Motor neuron (in vitro differentiated cells): ENCODE results near the gene TMEM150B. TPM values are rescaled to one million over a fixed set of nuclear protein-coding genes. Genes with fewer than 3 reads are reported as not detected.
"Not testable (repeated sequence)": the region's sequence is repeated elsewhere in the genome, so short reads cannot be mapped to it uniquely, and the experiment has no call there.

Source experiments
- ATAC-seq, 8 experiments: fragments of 200-7000 bp; cut with Tn5 transposase; replicated peaks in 6 of 8; 2 replicates each; pipeline ENCODE4 v1.8.0; 2021; ENCODE audit warnings: mild to moderate bottlenecking in 8 of 8, moderate library complexity in 8 of 8
- H3K27ac ChIP-seq, 2 donors: fragments of 250-450 bp; sonication (Bioruptor Pico); 2 replicates each; pipeline ENCODE4 v1.9.0; 2021; ENCODE audit warnings: antibody characterized with exemption in 2 of 2, mild to moderate bottlenecking in 2 of 2, moderate library complexity in 1 of 2
- H3K4me1 ChIP-seq, 2 donors: fragments of 250-450 bp; sonication (Bioruptor Pico); replicated peaks in 1 of 2; 2 replicates each; pipeline ENCODE4 v1.6.1; 2021; ENCODE audit warnings: antibody characterized with exemption in 2 of 2, mild to moderate bottlenecking in 2 of 2, moderate library complexity in 1 of 2
- H3K4me3 ChIP-seq, 5 donors: fragments of 250-450 bp; sonication (Bioruptor Pico); 2 replicates each; pipeline ENCODE4 v1.9.0; 2021; ENCODE audit warnings: antibody characterized with exemption in 5 of 5, mild to moderate bottlenecking in 5 of 5, moderate library complexity in 4 of 5
- WGBS, 10 experiments: fragments of 450-650 bp; shearing (Covaris generic); methylation state at CpG; one replicate each; pipeline ENCODE4 v1.0.0; 2022; 5-methylcytosine and 5-hydroxymethylcytosine counted together
- in situ Hi-C, 9 experiments: fragments of 400-800 bp; cut with MboI; loops; one replicate each; pipeline ENCODE4 v1.15.0; 2021; ENCODE audit warnings: low sequenced_read_pairs in 9 of 9, low pct_unique_long_range_greater_than_20kb in 2 of 9; ENCODE audit not compliant: unreplicated experiment in 9 of 9
- total RNA-seq, 8 experiments: library from RNA; unstranded; fragments of 300-600 nt; gene quantifications; 2 replicates each; pipeline versions ENCODE4 v1.2.3 to v1.2.4, GENCODE V29; 2022

The TMEM150B gene
- total RNA-seq, 8 experiments from 2014 or later = 0.11 to 0.62 (median 0.33) TPM; not detected in 5

DNA sequence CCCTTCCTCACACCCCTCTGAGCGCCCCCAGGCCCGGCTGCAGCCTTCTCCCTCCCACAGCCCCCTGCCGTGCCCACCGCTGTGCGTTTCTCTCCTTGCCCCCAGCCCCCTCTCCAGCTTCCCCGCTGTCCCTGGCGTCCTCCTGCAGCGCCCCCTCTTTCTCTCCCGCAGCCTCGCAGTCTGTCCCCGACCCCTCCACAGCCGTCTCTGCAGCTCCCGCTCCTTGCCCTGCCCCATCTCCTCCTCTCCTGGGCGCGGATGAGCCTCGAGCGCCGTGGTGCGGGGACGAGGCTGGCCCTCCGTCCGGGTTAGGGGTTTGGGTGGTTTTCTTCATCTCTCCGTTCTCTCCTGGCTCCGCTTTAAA is 15.6 kb upstream of the TMEM150B start:
- peak in 5 of 8 experiments; percentile 4 to 20 (median 12) for ATAC-seq
- Histone ChIP-seq H3K4me3 (peak overlapping the region; percentile 49 to 62 (median 56)), H3K4me1 (peaks cover 8 to 10% of the 10 kb centered on the region in 2 donors), H3K27ac (peak overlapping the region; percentile 86 to 88)
- in situ Hi-C loops = no loop called here
- WGBS, 10 experiments = no CpG with 5 or more reads among the region's 24 CpGs

- in situ Hi-C loops = no loop called here
- ATAC-seq = peak in 2 of 8 experiments; percentile 3 to 13
- Histone ChIP-seq H3K27ac (peak overlapping the region; percentile 86 to 88), H3K4me3 (peak overlapping the region; percentile 49 to 62 (median 56)), H3K4me1 (peaks cover 6 to 8% of the 10 kb centered on the region in 2 donors)
- WGBS, 10 experiments = 0% methylated on average over 2 of the region's 44 CpGs; no CpG with 5 or more reads in 9 of the 10 experiments
Measured at GRCh38 chr19:55339889-55340783, 15.0 kb upstream of the TMEM150B start.

DNA sequence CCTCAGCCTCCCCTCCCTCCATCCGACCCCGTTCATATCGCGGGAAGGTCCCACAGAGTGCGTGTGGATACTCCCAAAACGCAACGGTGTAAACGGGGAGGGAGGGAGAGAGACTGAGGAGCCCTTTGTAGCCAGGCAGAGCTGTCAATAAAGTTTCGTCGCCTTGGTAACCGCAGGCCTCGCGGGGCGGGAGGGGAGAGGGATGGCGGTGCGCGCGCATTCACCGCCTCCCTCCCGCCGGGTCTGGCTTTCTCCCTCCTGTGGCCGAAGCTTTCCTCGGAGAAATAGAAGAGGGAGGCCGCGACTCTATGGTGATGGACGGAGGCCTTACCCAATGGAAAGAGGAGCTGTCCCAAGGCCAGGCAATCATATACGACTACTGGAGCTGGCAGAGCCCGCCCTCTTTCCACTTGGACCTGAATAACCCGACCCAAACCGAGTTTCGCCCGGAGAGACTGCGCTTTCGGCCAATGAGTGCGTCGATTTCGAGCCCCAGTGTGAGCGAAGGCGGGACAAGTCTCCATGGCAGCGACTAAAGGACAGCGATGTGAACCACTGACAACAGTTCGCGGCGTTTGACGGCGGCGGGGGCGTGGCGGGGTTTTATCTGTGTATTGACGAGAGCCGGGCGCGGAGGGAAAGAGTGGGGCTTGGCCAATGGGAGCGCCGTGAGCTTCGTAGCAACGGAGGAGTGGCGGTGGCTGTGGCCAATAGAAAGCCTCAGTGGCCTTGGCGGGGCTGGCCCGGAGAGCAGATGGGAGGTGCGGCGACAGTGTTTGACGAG is 14.2 kb upstream of the TMEM150B start, which contains the start of gene KMT5C:
Gene KMT5C (plus strand): TSS at position 772 of the 784 bp plus-strand sequence. CDS start 2,061 bp downstream, outside the sequence.
- H3K4me3 ChIP-seq = peak within 1 kb of the TSS; percentile 49 to 62 (median 56)
- H3K27ac ChIP-seq = peak within 1 kb of the TSS; percentile 94 to 100
- 0 to 3% (median 0%) methylated on average over 1 to 16 of the region's 63 CpGs; no CpG with 5 or more reads in 5 of the 10 experiments for WGBS, 10 experiments
- in situ Hi-C loops = no loop called here
- ATAC-seq = peak; percentile 74 to 88 (median 85)
- H3K4me1 ChIP-seq = peaks cover 6 to 8% of the 10 kb centered on the region in 2 donors

GRCh38 chr19:55336101-55336500 is 11.0 kb upstream of the TMEM150B start:
- no peak overlapping the region for H3K27ac ChIP-seq
- no peak overlapping the region for H3K4me3 ChIP-seq
- peaks cover 0 to 5% of the 10 kb centered on the region in 2 donors for H3K4me1 ChIP-seq
- WGBS, 10 experiments = 1 to 88% (median 67%) methylated on average over 2 to 7 of the region's 7 CpGs; no CpG with 5 or more reads in 2 of the 10 experiments
- in situ Hi-C loops = no loop called here
- ATAC-seq = no peak

DNA sequence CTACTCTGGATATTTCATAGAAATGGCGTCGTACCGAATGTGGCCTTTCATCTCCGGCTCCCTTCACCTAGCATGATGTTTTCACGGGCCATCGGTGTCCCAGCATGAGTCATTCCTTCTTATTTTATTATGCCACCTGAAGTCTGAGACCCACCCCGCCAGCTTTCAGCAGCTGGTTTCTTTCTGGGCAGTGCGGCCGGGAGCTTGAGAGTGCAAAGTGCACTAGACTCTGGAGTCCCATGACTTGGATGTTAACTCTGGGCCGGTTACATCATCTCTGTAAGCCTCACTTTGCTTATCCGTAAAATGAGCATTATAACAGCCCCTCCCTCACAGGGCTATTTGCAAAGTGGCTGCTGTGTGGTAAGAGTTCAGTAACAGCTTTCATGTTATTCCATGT is 8.7 kb upstream of the TMEM150B start:
- in situ Hi-C loops = no loop called here
- no peak overlapping the region for H3K27ac ChIP-seq
- H3K4me3 ChIP-seq = no peak overlapping the region
- peaks cover 0 to 5% of the 10 kb centered on the region in 2 donors for H3K4me1 ChIP-seq
- ATAC-seq = peak in 7 of 8 experiments; percentile 1 to 38 (median 16)
- WGBS, 10 experiments = 64 to 100% (median 80%) methylated on average over 3 to 10 of the region's 11 CpGs; no CpG with 5 or more reads in 1 of the 10 experiments

GRCh38 chr19:55329791-55330190 is 4.7 kb upstream of the TMEM150B start:
- H3K4me3 ChIP-seq, H3K27ac ChIP-seq, ATAC-seq, H3K4me1 ChIP-seq, in situ Hi-C loops: not testable (repeated sequence)
- 0 to 100% (median 86%) methylated on average over 1 to 4 of the region's 6 CpGs; no CpG with 5 or more reads in 1 of the 10 experiments for WGBS, 10 experiments

- peak in 2 of 8 experiments; percentile 56 to 67 for ATAC-seq
- H3K4me3 ChIP-seq, H3K4me1 ChIP-seq, H3K27ac ChIP-seq, in situ Hi-C loops: not testable (repeated sequence)
- WGBS, 10 experiments = 14 to 91% (median 67%) methylated on average over 1 to 4 of the region's 4 CpGs; no CpG with 5 or more reads in 1 of the 10 experiments
Measured at GRCh38 chr19:55328774-55329318, 3.7 kb upstream of the TMEM150B start.

DNA sequence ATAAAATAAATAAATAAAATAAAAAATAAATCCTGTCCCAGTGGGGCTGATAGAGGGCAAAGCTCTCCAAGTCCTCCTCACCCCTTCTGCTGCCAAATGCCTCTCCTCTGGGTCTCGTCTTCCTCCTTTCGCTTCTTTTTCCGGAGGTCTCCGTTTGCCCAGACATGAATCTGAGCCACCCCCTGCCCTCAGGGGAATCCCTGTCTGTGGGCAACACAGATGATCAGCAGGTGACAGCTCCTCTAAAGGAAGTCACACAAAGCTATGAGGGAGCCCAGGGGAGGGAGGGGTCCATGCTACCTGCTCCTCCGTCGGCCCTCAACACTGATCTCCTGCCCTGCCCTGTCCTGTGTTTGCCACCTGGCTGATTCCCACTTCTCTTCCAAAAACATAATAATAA is 479 bp downstream of the TMEM150B start:
- no peak for ATAC-seq

DNA sequence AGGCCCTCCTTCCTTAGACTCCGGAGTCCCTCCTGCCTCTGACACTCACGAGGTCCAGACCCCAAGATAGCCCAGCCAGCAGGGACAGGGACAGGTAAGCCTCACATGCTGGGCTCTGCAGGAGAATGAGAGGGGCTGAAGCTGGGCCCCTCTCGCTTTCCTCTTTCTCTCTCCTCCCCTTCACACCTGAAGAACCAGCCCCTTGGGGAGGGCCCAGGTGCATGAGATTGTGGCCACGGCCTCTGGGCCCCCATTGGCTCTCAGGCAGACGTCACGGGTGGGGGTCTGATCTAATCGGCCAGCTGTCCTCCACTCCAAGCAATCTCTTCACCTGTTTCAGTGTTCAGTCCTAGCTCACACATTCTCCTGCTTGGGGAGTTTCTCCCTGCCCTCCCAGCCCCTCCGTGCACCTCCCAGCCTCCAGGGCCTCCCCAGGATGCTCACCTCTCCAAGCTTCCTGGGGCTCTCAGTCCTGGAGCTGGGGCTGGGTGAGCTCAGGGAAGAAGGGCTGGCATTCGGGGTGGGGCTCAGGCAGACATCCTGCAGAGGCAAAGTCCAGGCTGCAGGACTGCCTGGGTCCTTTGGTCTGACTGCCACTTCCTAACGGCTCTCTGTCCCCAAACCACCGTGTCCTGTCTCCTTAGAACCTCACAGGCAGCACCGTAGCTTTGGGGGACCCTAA is 2.8 kb downstream of the TMEM150B start:
- peaks cover 0 to 2% of the 10 kb centered on the region in 2 donors for H3K4me1 ChIP-seq
- in situ Hi-C loops = no loop called here
- 60 to 89% (median 67%) methylated on average over 1 to 4 of the region's 12 CpGs; no CpG with 5 or more reads in 7 of the 10 experiments for whole genome bisulfite sequencing, 10 experiments
- H3K27ac ChIP-seq = no peak overlapping the region
- ATAC-seq = no peak
- H3K4me3 ChIP-seq = no peak overlapping the region

More for the DNA sequence above, 479 bp downstream of the TMEM150B start:
- 71 to 91% methylated on average over 1 to 4 of the region's 6 CpGs; no CpG with 5 or more reads in 8 of the 10 experiments for WGBS, 10 experiments
- H3K4me1 ChIP-seq = peaks cover 0 to 2% of the 10 kb centered on the region in 2 donors
- no peak overlapping the region for H3K4me3 ChIP-seq
- in situ Hi-C loops = no loop called here
- H3K27ac ChIP-seq = no peak overlapping the region

GRCh38 chr19:55321466-55322137 is 3.5 kb downstream of the TMEM150B start:
- H3K27ac ChIP-seq = no peak overlapping the region
- no peak for ATAC-seq
- peaks cover 0 to 2% of the 10 kb centered on the region in 2 donors for H3K4me1 ChIP-seq
- 20 to 100% (median 75%) methylated on average over 1 to 5 of the region's 9 CpGs; no CpG with 5 or more reads in 4 of the 10 experiments for WGBS, 10 experiments
- H3K4me3 ChIP-seq = no peak overlapping the region
- in situ Hi-C loops = no loop called here

DNA sequence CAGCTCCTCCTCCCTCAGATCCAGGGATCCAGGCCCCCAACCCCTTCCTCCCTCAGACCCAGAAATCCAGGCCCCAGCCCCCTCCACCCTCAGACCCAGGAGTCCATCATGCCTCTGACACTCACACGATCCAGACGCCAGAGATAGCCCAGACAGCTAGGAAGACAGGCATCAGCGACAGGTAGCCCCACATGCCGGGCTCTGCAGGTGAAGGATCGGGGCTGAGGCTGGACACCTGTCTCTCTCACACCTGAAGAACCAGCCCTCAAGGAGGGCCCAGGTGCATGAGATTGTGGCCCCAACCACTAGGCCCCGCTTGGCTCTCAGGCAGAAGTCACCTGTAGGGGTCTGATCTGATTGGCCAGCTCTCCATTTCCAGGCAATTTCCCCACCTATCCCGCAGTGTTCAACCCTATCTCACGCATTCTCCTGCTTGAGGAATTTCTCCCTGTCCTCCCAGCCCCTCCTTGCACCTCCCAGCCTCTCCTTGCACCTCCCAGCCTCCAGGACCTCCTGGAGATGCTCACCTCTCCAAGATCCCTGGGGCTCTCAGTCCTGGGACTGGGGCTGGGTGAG is 4.2 kb downstream of the TMEM150B start:
- ATAC-seq = no peak
- Histone ChIP-seq H3K27ac (no peak overlapping the region), H3K4me3 (no peak overlapping the region), H3K4me1 (peaks cover 0 to 2% of the 10 kb centered on the region in 2 donors)
- 40 to 73% methylated on average over 1 to 2 of the region's 8 CpGs; no CpG with 5 or more reads in 8 of the 10 experiments for WGBS, 10 experiments
- in situ Hi-C loops = no loop called here
